Stimulated activated CD4-positive, alpha-beta T cell treated with anti-CD3 and anti-CD28 coated beads, Interleukin-4, amount 100 ng/mL, for 24 hours (primary cell): ENCODE data around the gene JTB.

Experiments
- DNase-seq: peaks from one replicate; pipeline ENCODE4 v3.0.0-alpha.2; 2020

The JTB gene

GRCh38 chr1:153929981-153930948, 47.2 kb downstream of the JTB start:
- no peak for DNase-seq

DNA sequence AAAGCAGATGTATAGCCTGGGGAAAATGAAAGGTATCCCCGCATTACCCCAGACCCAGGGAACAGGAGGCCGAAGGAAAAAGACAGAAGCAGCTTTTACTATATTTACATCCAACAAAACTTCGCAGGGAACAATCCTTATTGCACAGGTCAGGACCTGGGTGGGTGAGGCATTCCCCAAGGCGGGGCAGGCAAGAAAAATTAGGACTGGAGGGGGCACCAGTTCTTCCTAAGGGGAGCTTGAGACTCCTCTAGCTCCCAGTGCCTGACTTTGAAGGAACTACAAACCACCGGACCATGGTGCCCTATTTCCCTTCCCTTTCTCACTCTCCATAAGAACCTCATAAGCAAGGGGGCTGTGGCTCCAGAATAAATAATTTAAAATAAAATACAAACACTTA, 48.0 kb downstream of the JTB start:
- no peak for DNase-seq

GRCh38 chr1:153928791-153929341, 48.6 kb downstream of the JTB start:
- no peak for DNase-seq

GRCh38 chr1:153928245-153928644, 49.2 kb downstream of the JTB start:
- no peak for DNase-seq

DNA sequence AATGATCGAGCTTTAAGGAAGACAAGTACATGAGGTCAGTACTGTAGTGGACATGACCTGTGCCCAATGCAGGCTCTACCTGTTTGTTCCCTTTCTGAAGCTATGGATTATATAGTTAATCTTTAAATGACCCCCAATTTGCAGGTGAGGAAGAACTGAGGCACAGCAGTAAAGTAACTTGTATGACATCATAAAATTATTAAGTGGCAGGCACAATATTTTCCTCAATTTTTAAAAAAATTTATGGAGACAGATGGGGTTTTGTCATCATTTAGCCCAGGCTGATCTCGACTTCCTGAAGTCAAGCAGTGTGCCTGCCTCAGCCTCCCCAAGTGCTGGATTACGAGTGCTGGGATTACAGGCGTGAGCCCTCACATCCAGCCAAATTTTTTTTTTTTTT, 51.1 kb downstream of the JTB start:
- no peak for DNase-seq
